WI38 (cell line): ENCODE measurements around the gene RNH1.

ENCODE experiments used
- H3K4me3 ChIP-seq: 2 replicates; pipeline ENCODE4 v1.5.1; 2011; ENCODE audit warnings: low read depth, mild to moderate bottlenecking, control low read depth, low read length
- CTCF ChIP-seq: IDR thresholded peaks from 2 replicates; pipeline ENCODE4 v1.5.1; 2012; ENCODE audit warnings: low read depth, mild to moderate bottlenecking, control low read depth, low read length

Gene RNH1

GRCh38 chr11:491358-491757 lies 15.7 kb downstream of the RNH1 start:
- no peak for TF ChIP-seq CTCF
- no peak overlapping the region for H3K4me3 ChIP-seq

- no peak for TF ChIP-seq CTCF
- H3K4me3 ChIP-seq, result no peak overlapping the region
Observed at GRCh38 chr11:490930-491260, 16.1 kb downstream of the RNH1 start.

GRCh38 chr11:490186-490929 lies 16.7 kb downstream of the RNH1 start:
- H3K4me3 ChIP-seq, result no peak overlapping the region
- no peak for TF ChIP-seq CTCF

- TF ChIP-seq CTCF, result no peak
- H3K4me3 ChIP-seq, result no peak overlapping the region
Observed at GRCh38 chr11:489610-490185, 17.3 kb downstream of the RNH1 start.

- no peak for TF ChIP-seq CTCF
- no peak overlapping the region for H3K4me3 ChIP-seq
Observed at GRCh38 chr11:488992-489391, 18.1 kb downstream of the RNH1 start.

GRCh38 chr11:488579-488978 lies 18.5 kb downstream of the RNH1 start:
- H3K4me3 ChIP-seq, result no peak overlapping the region
- no peak for TF ChIP-seq CTCF

GRCh38 chr11:488062-488461 lies 19.0 kb downstream of the RNH1 start:
- H3K4me3 ChIP-seq, result no peak overlapping the region
- no peak for TF ChIP-seq CTCF
